ENCODE data around the gene WDR72. TPM values are rescaled to one million over a fixed set of nuclear protein-coding genes. Genes with fewer than 3 reads are reported as not detected.

The WDR72 gene
- total and polyA plus RNA-seq, 2 experiments from 2014 or later, result 0.99 to 1.9 TPM

GRCh38 chr15:53512029-53512428 is 247.4 kb downstream of the WDR72 start:
- H3K4me1 ChIP-seq (ENCODE audit: insufficient read depth), result no peaks in the 10 kb centered on the region
- Mint-ChIP-seq H3K4me1 (no peaks in the 10 kb centered on the region), H3K27me3 (ENCODE audit: insufficient read depth, low read depth, poor library complexity) (no peaks in the 10 kb centered on the region), H3K9me3 (no peaks in the 10 kb centered on the region), H3K36me3 (ENCODE audit: low read depth) (no peaks in the 10 kb centered on the region), H3K4me3 (no peak overlapping the region), H3K27ac (no peak overlapping the region)
- H3K27me3 ChIP-seq (ENCODE audit: insufficient read depth), result no peaks in the 10 kb centered on the region
- no peak overlapping the region for H3K27ac ChIP-seq (ENCODE audit: low read depth)
- H3F3A ChIP-seq (replicated peaks; ENCODE audit: low read depth), result no peaks in the 10 kb centered on the region
- no peaks in the 10 kb centered on the region for H3K79me2 ChIP-seq (replicated peaks; ENCODE audit: insufficient read depth)
- H3K9me2 ChIP-seq (ENCODE audit: insufficient read depth), result no peaks in the 10 kb centered on the region
- no peak for DNase-seq (ENCODE audit: low spot score)
- H3K4me3 ChIP-seq, result no peak overlapping the region
- TF ChIP-seq POLR2AphosphoS5 (IDR thresholded peaks at IDR 0.05; ENCODE audit: low read depth) (no peak), CTCF (conservative IDR thresholded peaks at IDR 0.05; ENCODE audit: low read depth in 2 of 2) (peak; percentile 9 to 14; a peak in 1 of 4 replicates), STAT1 (IDR thresholded peaks at IDR 0.05; ENCODE audit: unreplicated experiment) (no peak)
- no peak overlapping the region for H3K4me2 ChIP-seq
- no peak for ATAC-seq
- no peaks in the 10 kb centered on the region for H4K20me1 ChIP-seq (replicated peaks; ENCODE audit: insufficient read depth)
- H3K36me3 ChIP-seq (ENCODE audit: insufficient read depth), result no peaks in the 10 kb centered on the region
- H2AFZ ChIP-seq, result no peak overlapping the region

GRCh38 chr15:53511175-53511574 is 248.3 kb downstream of the WDR72 start:
- Histone ChIP-seq H3K27ac (ENCODE audit: low read depth) (no peak overlapping the region), H4K20me1 (replicated peaks; ENCODE audit: insufficient read depth) (no peaks in the 10 kb centered on the region), H3K4me2 (no peak overlapping the region), H3K27me3 (ENCODE audit: insufficient read depth) (no peaks in the 10 kb centered on the region), H2AFZ (no peak overlapping the region), H3K9me2 (ENCODE audit: insufficient read depth) (no peaks in the 10 kb centered on the region), H3F3A (replicated peaks; ENCODE audit: low read depth) (no peaks in the 10 kb centered on the region), H3K4me1 (ENCODE audit: insufficient read depth) (no peaks in the 10 kb centered on the region), H3K36me3 (ENCODE audit: insufficient read depth) (no peaks in the 10 kb centered on the region), H3K79me2 (replicated peaks; ENCODE audit: insufficient read depth) (no peaks in the 10 kb centered on the region), H3K4me3 (no peak overlapping the region)
- no peaks in the 10 kb centered on the region for H3K4me1 Mint-ChIP-seq
- no peaks in the 10 kb centered on the region for H3K27me3 Mint-ChIP-seq (ENCODE audit: insufficient read depth, low read depth, poor library complexity)
- ATAC-seq (no peak), DNase-seq (ENCODE audit: low spot score) (no peak)
- H3K27ac Mint-ChIP-seq, result 0 out of 2 replicates have a peak overlapping the region, but pooled peaks have one; percentile 27
- no peaks in the 10 kb centered on the region for H3K9me3 Mint-ChIP-seq
- no peak overlapping the region for H3K4me3 Mint-ChIP-seq
- TF ChIP-seq STAT1 (IDR thresholded peaks at IDR 0.05; ENCODE audit: unreplicated experiment), result no peak
- no peaks in the 10 kb centered on the region for H3K36me3 Mint-ChIP-seq (ENCODE audit: low read depth)

GRCh38 chr15:53506370-53506769 is 253.1 kb downstream of the WDR72 start:
- peak; percentile 70 for ATAC-seq
- no peak overlapping the region for H3K27ac Mint-ChIP-seq
- TF ChIP-seq ZNF331 (CRISPR knock-in tag; IDR thresholded peaks at IDR 0.05; ENCODE audit: low read depth) (no peak), ZNF114 (CRISPR knock-in tag; IDR thresholded peaks at IDR 0.05) (no peak), CREB1 (CRISPR knock-in tag; IDR thresholded peaks at IDR 0.05; ENCODE audit: low read depth) (no peak), ZNF462 (CRISPR knock-in tag; IDR thresholded peaks at IDR 0.05) (no peak), CTCF (conservative IDR thresholded peaks at IDR 0.05; ENCODE audit: low read depth in 2 of 2) (no peak)

More at GRCh38 chr15:53506370-53506769, 253.1 kb downstream of the WDR72 start:
- no peaks in the 10 kb centered on the region for H3K9me3 Mint-ChIP-seq
- H3K9me2 ChIP-seq (ENCODE audit: insufficient read depth), result no peaks in the 10 kb centered on the region
- no peaks in the 10 kb centered on the region for H3K4me1 ChIP-seq (ENCODE audit: insufficient read depth)
- no peaks in the 10 kb centered on the region for H4K20me1 ChIP-seq (replicated peaks; ENCODE audit: insufficient read depth)
- no peaks in the 10 kb centered on the region for H3F3A ChIP-seq (replicated peaks; ENCODE audit: low read depth)
- peaks cover 5% of the 10 kb centered on the region; the same call in 1 of the 2 replicates for H3K36me3 ChIP-seq (ENCODE audit: insufficient read depth)
- no peak overlapping the region for H3K4me3 Mint-ChIP-seq
- H3K27ac ChIP-seq (ENCODE audit: low read depth), result no peak overlapping the region
- H3K79me2 ChIP-seq (replicated peaks; ENCODE audit: insufficient read depth), result no peaks in the 10 kb centered on the region
- H3K4me2 ChIP-seq, result no peak overlapping the region
- no peaks in the 10 kb centered on the region for H3K27me3 Mint-ChIP-seq (ENCODE audit: insufficient read depth, low read depth, poor library complexity)
- no peaks in the 10 kb centered on the region for H3K27me3 ChIP-seq (ENCODE audit: insufficient read depth)
- H3K4me1 Mint-ChIP-seq, result no peaks in the 10 kb centered on the region
- H3K36me3 Mint-ChIP-seq (ENCODE audit: low read depth), result no peaks in the 10 kb centered on the region
- peak; percentile 3 for DNase-seq (ENCODE audit: low spot score)
- H3K4me3 ChIP-seq, result no peak overlapping the region
- no peak overlapping the region for H2AFZ ChIP-seq

Data from GM23338 (cell line).